HG03439 (cell line): Measurements from ENCODE around the gene NPAS4.
"Not testable (repeated sequence)": the region's sequence is repeated elsewhere in the genome, so short reads cannot be mapped to it uniquely, and the experiment has no call there.

Source experiments
- ATAC-seq: cut with Tn5 transposase; IDR thresholded peaks from one replicate; pipeline ENCODE4 v1.9.1; 2021; ENCODE audit warnings: mild to moderate bottlenecking, moderate library complexity; ENCODE audit not compliant: unreplicated experiment

Gene NPAS4

GRCh38 chr11:66417000-66417399, 3.8 kb upstream of the NPAS4 start:
- no peak for ATAC-seq

GRCh38 chr11:66418168-66418985, 2.5 kb upstream of the NPAS4 start:
- no peak for ATAC-seq

GRCh38 chr11:66418986-66419308, 1.9 kb upstream of the NPAS4 start:
- no peak for ATAC-seq

GRCh38 chr11:66419825-66420224, 1.0 kb upstream of the NPAS4 start:
- ATAC-seq: no peak

- ATAC-seq: peak; percentile 77
Measured at GRCh38 chr11:66421492-66422205, 814 bp downstream of the NPAS4 start.

- ATAC-seq: no peak
Measured at GRCh38 chr11:66426314-66426713, 5.5 kb downstream of the NPAS4 start.

GRCh38 chr11:66428933-66429332, 8.1 kb downstream of the NPAS4 start:
- no peak for ATAC-seq

GRCh38 chr11:66429983-66430602, 9.3 kb downstream of the NPAS4 start:
- no peak for ATAC-seq

- ATAC-seq: not testable (repeated sequence)
Measured at GRCh38 chr11:66431287-66431686, 10.5 kb downstream of the NPAS4 start.

- not testable (repeated sequence) for ATAC-seq
Measured at GRCh38 chr11:66431871-66432329, 11.1 kb downstream of the NPAS4 start.

- ATAC-seq: no peak
Measured at GRCh38 chr11:66432597-66432996, 11.8 kb downstream of the NPAS4 start.

GRCh38 chr11:66437979-66438503, 17.2 kb downstream of the NPAS4 start:
- ATAC-seq: no peak

GRCh38 chr11:66438504-66439466, 17.9 kb downstream of the NPAS4 start, which contains the start of gene MRPL11:
TSS of gene MRPL11 (minus strand) at chr11:66438848. CDS start at chr11:66438754, 94 bp downstream.
- ATAC-seq: peak; percentile 94

GRCh38 chr11:66440101-66440939, 19.5 kb downstream of the NPAS4 start:
- ATAC-seq: not testable (repeated sequence)

GRCh38 chr11:66440940-66441282, 20.1 kb downstream of the NPAS4 start:
- not testable (repeated sequence) for ATAC-seq

- no peak for ATAC-seq
Measured at GRCh38 chr11:66443602-66444001, 22.8 kb downstream of the NPAS4 start.

- ATAC-seq: no peak
Measured at GRCh38 chr11:66447012-66447411, 26.2 kb downstream of the NPAS4 start.

GRCh38 chr11:66448523-66448922, 27.7 kb downstream of the NPAS4 start:
- ATAC-seq: no peak

GRCh38 chr11:66450560-66450959, 29.7 kb downstream of the NPAS4 start:
- no peak for ATAC-seq
